Measurements from ENCODE around the gene PTGFRN. TPM values are rescaled to one million over a fixed set of nuclear protein-coding genes. Genes with fewer than 3 reads are reported as not detected.
A peak's percentile ranks its signal among the peaks of the same experiment; 100 is the strongest.
"Not testable (repeated sequence)": the region's sequence is repeated elsewhere in the genome, so short reads cannot be mapped to it uniquely, and the experiment has no call there.

The PTGFRN gene
- total RNA-seq, 2 donors from 2014 or later: 99.4 to 153 TPM

DNA sequence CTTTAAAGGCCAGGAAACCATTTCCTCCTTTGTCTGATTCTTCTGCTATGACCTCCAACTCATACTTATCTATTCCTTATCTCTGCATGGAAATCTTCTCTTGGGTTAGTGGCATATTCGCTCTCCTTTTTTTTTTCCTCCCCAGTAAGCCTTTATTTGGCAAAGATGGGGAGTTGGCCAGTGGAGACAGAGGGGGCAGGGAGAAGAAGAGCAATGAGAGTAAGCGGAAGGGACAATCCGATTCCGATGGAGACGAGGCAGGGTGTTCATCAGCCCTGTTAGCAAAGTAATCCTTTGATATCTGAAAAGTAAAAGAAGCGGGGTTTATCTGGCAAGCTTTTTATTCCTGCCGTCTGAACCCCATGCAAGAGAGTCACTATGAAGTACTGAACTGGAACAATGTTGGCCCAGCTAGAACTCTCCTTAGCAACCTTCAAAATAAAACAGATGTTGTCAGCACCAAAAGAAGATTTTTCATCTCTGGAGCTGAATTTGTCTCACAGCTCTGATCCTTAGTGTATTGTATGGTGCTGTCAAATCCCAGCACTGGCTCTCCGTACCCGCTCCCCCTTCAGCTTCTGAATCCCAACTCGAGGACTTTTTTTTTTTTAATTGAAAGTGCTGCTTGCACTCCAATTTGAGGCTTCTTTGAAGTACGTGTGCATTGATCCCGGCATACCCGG is 40.9 kb downstream of the PTGFRN start:
- intact Hi-C loops (cut with DNase I): loop anchor here in 1 of 2 donors (5.0 kb wide), 1 partner anchor 38 kb away; no protein-coding TSS in a partner anchor
- no peak for DNase-seq (ENCODE audit: low spot score)

GRCh38 chr1:116951200-116951935 is 41.7 kb downstream of the PTGFRN start:
- peak; percentile 83 for DNase-seq (ENCODE audit: low spot score)
- intact Hi-C loops (cut with DNase I): loop anchor here in 1 of 2 donors (5.0 kb wide), 1 partner anchor 39 kb away; no protein-coding TSS in a partner anchor

DNA sequence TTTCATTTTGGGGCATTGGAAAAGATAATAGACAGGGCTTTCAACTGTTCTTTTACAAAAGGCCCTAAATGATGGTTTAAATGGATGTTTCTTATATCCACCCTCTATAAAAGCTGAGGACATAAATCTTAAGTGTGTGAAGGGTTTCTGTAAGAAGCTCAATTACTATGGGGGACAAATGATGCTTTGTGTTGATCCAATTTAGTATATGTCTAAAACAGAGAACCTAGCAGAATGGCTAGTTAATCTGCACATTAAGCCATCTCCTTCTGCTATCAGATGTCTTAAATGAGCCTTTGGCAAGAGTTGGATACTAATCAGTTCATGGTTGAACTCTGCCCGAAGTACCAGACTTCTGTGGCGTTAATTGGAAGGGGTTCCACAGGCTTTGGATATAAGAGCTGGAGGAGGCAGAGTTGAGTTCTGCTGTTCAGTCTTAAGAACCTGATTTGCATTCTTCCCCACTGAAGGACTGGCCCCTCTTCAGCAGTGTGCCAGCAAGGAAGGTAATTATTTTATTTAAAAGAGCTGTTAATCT is 43.1 kb downstream of the PTGFRN start:
- intact Hi-C loops (cut with DNase I): loop anchor here in 1 of 2 donors (5.0 kb wide), 1 partner anchor 41 kb away; no protein-coding TSS in a partner anchor

GRCh38 chr1:116954440-116954839 is 44.7 kb downstream of the PTGFRN start:
- no peak for DNase-seq (ENCODE audit: low spot score)
- intact Hi-C loops (cut with DNase I): loop anchor here in 1 of 2 donors (5.0 kb wide), 1 partner anchor 42 kb away; no protein-coding TSS in a partner anchor

More for the DNA sequence above, 43.1 kb downstream of the PTGFRN start:
- DNase-seq (ENCODE audit: low spot score): no peak

DNA sequence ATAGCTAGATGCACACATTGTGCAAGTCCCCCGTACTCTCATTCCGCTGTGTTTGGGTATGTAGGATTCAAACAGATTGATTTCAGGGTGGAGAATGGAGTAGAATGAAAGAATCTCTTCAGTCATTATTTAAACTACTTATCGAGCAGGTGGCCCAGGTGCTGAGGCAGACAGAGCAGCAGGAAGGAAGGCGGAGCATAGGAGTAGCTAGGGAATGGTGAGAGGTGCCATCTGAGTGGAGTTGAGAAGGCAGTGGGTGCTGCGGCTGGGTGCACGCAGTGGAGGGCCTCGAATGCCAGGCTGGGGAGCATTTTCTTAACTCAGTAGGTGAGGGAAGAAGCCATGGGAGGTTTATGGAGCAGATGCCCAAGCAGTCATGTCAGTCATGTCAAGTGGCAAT is 46.7 kb downstream of the PTGFRN start:
- no peak for DNase-seq (ENCODE audit: low spot score)
- intact Hi-C loops (cut with DNase I): no loop called here

DNA sequence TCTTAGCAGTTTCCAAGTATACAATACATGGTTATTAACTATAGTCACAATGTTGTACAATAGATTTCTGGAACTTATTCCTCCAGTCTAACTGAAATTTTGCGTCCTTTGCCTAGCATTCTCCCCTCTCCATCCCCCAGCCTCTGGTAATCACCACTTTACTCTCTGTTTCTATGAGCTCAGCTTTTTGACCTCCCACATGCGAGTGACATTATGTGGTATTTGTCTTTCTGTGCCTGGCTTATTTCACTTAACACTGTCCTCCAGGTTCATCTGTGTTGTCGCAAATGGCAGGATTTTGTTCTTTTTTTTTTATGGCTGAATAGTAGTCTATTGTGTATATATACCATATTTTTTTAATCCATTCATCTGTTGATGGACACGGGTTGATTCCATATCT is 47.9 kb downstream of the PTGFRN start:
- intact Hi-C loops (cut with DNase I): no loop called here
- no peak for DNase-seq (ENCODE audit: low spot score)

DNA sequence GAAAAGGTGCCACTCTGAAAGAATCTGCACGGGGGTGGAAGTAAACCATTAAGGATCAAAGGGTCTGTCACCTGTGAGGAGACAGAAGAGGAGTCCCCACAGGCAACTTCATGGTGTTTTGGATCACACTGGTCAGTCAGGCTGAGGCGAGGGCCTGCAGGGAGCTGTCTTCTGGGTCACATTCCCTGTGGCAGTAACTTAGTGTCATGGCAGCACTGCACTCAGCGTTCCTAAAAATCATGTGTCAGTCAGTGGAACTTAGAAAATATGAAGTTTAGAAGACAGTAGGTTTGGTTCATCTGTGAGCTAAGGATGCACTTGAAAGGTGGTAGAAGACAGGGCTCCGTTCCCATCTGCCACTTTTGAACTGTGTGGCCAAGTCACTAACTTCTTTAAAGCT is 48.4 kb downstream of the PTGFRN start:
- no peak for DNase-seq (ENCODE audit: low spot score)
- intact Hi-C loops (cut with DNase I): no loop called here

DNA sequence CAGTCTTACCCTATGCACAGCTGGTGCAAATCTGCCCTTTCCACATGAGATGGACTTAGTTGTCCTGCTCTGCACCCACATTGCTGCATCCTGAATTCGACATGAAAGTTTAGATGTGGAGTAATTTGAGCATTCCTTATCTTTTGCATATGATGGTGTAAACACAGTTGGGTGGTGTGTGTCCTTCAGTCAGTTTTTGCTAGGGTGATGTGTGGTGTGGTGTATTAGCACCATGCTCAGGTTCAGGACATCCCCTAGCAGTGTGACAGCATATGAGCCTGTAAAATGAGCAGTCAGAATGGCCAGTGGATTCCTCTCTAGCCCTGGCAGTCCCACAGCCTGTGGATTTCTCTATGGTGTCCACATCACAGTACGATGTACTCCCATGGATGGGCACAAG is 49.3 kb downstream of the PTGFRN start:
- intact Hi-C loops (cut with DNase I): no loop called here

GRCh38 chr1:116961606-116962005 is 51.9 kb downstream of the PTGFRN start:
- no peak for DNase-seq (ENCODE audit: low spot score)
- intact Hi-C loops (cut with DNase I): no loop called here

More for the DNA sequence above, 49.3 kb downstream of the PTGFRN start:
- DNase-seq (ENCODE audit: low spot score): no peak

DNA sequence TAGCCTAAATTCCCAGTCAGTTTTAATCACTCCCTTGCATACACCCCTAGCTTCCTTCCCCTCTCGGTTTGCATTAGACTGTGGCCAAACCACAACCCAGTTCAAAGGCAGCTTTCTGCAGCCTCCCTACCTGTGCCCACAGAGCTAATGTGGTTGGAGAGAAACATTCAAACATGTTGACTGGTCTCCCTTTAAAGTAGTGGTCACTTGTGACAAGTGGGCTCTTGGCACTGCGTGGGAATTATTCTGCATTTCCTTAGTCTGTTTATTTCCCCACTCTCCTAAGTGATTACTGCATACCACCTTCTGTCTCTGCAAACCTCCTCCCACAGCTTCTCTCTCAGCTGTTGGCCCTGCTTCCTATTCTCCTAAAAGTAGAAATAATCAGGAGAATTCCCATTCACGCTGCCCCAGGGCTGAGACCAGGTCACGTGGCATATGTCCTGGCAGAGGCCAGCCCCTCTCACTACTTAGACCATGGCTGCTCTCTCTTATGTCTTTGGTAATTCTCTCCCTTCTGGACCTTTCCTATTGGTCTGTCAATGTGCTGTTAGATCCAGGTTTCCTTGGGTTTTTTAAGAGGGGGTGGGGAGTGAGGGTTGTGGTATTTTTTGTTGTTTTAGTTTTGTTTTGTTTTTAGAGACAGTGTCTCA is 53.4 kb downstream of the PTGFRN start:
- intact Hi-C loops (cut with DNase I): no loop called here
- no peak for DNase-seq (ENCODE audit: low spot score)

- no peak for DNase-seq (ENCODE audit: low spot score)
- intact Hi-C loops (cut with DNase I): no loop called here
Observed at GRCh38 chr1:116966791-116967190, 57.1 kb downstream of the PTGFRN start.

- intact Hi-C loops (cut with DNase I): no loop called here
- DNase-seq (ENCODE audit: low spot score): no peak
Observed at GRCh38 chr1:116968724-116969123, 59.0 kb downstream of the PTGFRN start.

DNA sequence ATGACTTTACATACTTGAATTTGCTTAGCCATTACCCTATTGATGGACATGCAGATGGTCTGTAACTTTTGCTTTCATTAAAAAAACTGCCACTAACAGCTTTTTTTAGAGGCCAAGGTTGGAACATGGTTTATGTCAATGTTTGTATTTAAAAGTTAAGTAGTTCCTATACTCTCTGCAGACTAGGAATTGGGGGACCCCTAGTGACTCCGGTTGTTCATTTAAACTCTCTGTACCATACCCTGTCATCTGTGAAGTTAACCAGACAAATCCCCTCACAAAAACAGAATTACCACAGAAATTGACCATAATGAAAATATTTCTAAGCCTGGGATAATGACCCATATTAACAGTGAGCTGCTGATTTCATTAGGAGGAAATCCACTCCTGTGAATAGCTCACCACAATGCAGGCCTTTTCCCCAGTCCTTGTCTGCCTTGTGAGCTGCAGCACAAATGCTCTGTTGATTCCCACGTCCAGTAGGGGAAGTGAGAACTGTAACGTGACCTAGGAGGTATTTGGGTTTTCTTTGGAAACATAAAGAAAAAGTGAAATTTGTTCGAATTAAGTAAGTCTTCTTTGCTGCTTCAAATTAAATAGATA is 61.6 kb downstream of the PTGFRN start:
- intact Hi-C loops (cut with DNase I): no loop called here
- DNase-seq (ENCODE audit: low spot score): no peak

- DNase-seq (ENCODE audit: low spot score): no peak
- intact Hi-C loops (cut with DNase I): no loop called here
Observed at GRCh38 chr1:116971965-116972673, 62.4 kb downstream of the PTGFRN start.

DNA sequence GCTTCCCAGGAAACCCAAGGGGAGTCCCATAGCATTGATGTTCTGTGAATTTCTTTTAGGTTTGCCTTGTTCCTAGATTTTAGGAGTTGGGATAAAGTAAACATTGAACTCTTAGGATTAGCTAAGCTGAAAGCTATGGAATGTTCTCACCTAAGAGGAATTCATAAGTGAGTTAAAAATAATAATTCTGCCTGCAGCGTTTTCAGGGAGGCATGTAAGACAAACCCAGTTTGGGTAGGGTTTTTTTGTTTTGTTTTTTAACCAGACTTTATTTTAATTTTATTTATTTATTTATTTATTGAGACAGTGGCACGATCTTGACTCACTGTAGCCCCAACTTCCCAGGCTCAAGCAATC is 62.9 kb downstream of the PTGFRN start:
- intact Hi-C loops (cut with DNase I): no loop called here
- DNase-seq (ENCODE audit: low spot score): no peak

GRCh38 chr1:116980309-116980708 is 70.6 kb downstream of the PTGFRN start:
- intact Hi-C loops (cut with DNase I): loop anchor here in 1 of 2 donors (10.0 kb wide), 1 partner anchor 106 kb away; no protein-coding TSS in a partner anchor
- not testable (repeated sequence) for DNase-seq (ENCODE audit: low spot score)

DNA sequence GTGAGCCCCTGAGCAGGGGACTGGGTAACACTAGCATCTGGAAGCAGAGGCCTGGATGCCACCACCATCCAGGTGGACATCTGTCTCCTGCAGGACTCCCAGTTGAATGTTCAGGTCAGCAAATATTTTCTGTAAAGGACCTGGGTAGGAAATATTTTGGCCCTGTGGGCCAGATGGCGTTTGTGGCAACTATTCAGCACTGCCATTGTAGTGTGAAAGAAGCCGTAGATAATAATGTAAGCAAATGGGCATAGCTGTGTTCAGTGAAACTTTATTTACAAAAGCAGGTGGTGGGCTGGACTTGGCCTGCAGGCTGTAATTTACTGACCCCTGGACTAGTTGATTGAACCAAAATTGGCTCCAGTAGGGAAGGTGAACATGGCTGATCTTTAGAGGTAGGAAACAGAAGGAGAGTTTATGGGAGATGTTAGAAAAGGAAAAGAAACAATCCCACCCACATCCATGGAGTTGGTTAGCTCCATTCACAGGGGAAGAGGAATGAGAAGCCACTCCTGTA is 71.9 kb downstream of the PTGFRN start:
- DNase-seq (ENCODE audit: low spot score): no peak
- intact Hi-C loops (cut with DNase I): loop anchor here in 1 of 2 donors (10.0 kb wide), 1 partner anchor 107 kb away; no protein-coding TSS in a partner anchor

GRCh38 chr1:116982319-116983004 is 72.7 kb downstream of the PTGFRN start:
- intact Hi-C loops (cut with DNase I): loop anchor here in 1 of 2 donors (10.0 kb wide), 1 partner anchor 108 kb away; no protein-coding TSS in a partner anchor
- no peak for DNase-seq (ENCODE audit: low spot score)

All from posterior vena cava (tissue), 2 donors.